HG02571 (cell line): ENCODE results near the gene RAI1.

ENCODE experiments used
- ATAC-seq: cut with Tn5 transposase; IDR thresholded peaks from one replicate; pipeline ENCODE4 v1.9.1; 2021; ENCODE audit warnings: mild to moderate bottlenecking, moderate library complexity; ENCODE audit not compliant: unreplicated experiment

The RAI1 gene

DNA sequence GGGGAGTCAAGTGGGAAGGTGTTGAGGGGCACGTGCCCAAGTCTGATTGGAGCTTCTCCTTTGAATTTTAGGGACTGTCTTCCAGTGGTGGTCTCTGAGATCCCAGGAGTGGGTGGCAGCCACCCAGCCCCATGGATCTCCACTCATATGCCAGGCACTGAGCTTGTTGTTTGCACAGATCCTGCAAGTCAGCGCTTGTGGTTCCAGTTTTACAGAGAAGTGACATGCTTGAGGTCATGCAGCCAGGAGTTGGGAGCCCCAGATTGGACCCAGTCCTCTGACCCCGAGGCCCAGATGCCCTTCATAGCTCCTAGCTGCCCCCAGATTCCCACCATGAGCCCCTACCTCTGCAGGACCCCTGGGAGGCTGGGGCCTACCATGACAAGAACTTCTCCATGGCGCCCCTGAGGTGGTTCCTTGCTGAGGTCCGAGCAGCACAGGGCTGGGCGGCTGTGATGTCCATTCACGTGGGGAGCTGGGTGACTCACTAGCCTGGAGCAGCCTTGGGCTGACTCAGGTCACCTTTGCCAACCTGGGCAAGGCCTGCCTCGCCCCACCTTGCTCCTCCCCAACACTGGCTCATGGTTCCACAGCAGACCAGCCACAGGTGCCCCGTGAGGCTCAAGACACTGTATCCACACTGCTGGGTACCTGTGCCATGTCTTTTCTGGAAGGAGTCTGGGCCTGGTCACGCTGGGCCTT, 47.4 kb downstream of the RAI1 start:
- ATAC-seq: no peak

- ATAC-seq: peak; percentile 63
Measured at GRCh38 chr17:17729620-17730249, 48.5 kb downstream of the RAI1 start.

- no peak for ATAC-seq
Measured at GRCh38 chr17:17730250-17730935, 49.1 kb downstream of the RAI1 start.

DNA sequence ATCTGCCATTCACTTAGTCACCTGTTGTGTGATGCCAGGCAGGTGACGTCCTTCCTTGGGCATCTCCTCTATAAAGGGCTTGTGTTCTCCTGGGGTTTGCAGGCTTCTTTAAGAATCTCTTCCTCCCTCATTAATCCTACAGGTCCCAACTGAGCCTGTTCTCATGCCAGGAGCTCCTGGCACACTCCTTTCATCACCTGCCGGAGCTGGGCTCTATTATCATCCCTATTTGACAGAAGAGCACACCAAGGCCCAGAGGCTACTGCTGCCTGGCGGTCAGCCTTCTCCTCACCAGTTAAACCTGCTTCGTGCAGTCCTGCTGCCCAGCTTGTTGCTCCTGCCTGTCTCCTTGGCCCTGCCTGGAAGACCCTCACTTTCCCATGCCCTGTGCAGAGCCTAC, 51.2 kb downstream of the RAI1 start:
- ATAC-seq: no peak

- ATAC-seq: no peak
Measured at GRCh38 chr17:17732892-17733670, 51.8 kb downstream of the RAI1 start.

DNA sequence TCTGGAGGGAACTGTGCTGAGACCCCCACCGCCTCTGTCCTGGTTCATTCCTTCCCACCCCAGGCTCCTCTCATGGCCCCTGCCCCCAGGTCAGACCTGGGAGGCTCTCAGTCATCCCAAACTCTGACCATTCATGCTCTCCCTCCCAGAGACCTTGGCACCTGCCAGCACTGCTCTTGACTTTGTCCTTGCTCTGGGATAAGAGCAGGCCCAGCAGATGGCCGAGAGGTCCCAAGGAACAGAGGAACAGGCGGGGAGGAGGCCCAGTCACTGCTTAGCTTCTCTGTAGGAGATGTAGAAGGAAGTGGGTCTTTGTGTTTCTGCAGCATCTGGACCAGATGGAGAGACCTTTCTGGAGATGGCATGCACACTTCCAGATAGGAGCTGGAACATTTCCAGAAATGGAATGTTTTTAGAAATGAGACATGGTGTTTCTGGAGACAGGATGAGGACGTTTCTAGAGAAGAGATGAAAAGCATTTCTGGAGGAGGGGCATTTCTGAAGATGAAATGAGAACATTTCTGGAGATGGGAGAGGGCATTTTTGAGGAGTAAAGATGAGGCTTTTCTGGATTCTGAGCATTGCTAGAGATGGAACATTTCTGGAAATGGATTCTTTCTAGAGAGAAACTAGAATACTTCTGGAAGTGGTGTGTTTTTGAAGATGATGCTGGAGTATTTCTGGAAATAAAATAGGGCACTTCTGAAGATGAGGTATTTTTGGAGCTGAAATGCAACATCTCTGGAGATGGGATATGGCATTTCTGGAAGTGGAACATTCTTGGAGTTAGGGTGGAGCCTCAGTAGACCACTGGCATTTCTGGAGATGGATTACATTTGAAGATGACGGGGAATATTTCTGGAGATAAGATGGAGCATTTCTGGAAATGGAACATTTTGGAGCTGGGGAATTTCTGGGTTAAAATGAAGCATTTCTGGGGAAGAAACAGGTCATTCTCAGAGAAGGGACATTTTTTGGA, 55.2 kb downstream of the RAI1 start:
- ATAC-seq: no peak

- ATAC-seq: no peak
Measured at GRCh38 chr17:17737961-17738894, 57.0 kb downstream of the RAI1 start.

- ATAC-seq: no peak
Measured at GRCh38 chr17:17738901-17739300, 57.6 kb downstream of the RAI1 start.

DNA sequence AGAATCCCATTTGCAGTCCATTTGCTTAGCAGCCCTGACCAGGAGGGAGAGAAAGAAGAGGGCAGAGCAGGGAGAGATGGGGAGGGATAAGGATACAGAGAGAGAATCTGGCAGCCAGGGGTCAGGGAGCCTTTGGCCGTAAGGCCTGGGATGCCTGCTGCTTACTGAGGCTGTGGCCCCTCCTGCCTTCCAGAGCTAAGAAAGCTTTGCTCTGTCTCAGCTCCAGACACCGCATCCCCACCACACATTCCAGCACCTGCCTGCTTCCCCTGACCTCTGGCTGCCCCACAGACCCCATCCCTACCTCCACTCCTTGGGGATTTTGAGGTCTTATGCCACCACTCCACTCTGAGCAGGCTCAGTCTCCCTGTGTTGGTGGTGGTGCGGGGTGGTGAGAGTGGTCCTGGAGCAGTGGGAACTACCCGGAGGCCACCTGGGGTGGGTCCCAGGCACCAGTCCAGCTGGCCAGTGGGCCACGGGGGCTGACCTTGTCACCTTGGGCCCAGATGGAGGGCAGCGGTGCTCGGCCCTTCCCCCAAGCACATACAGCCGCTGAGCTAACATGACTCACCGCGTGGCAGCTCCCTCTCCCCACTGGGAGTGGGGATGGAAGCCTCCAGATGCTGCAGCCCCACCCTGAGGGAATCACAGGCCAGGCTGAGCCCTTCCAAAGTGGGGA, 58.3 kb downstream of the RAI1 start:
- no peak for ATAC-seq

DNA sequence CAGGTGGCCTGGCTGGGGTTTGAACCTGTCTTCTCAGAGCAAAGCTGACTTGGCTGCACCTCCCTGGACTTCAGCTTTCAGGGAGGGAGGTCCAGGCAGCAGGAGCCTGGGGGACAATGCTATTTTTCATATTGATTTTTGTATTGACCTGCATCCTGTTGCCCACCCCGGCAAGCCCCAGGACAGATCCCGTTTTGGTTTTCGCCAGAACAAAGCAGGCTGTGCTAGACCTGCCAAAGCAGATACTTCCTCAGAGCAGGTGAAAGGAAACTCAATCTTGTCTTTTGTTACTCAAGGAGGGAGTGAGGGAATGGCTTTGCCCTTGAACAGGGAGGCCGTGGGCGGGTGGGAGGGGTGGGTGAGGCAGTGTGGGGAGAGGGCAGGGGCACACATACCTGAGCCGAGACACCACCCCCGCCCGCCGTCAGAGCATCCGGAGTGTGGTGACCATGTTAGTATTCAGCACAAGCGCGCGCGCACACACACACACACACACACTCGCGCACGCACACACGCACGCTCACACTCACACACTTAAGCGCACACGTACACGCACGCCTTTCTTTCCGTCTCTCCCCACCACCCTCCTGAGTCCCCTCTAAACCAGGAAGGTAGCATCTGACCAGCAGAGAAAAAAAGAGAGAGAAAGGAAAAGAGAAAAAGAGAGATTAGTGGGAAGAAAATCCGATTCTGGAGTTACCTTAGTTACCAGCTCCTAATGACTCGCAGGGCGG, 59.5 kb downstream of the RAI1 start:
- ATAC-seq: no peak

GRCh38 chr17:17741349-17742023, 60.2 kb downstream of the RAI1 start:
- no peak for ATAC-seq

GRCh38 chr17:17742133-17742621, 60.9 kb downstream of the RAI1 start:
- no peak for ATAC-seq

DNA sequence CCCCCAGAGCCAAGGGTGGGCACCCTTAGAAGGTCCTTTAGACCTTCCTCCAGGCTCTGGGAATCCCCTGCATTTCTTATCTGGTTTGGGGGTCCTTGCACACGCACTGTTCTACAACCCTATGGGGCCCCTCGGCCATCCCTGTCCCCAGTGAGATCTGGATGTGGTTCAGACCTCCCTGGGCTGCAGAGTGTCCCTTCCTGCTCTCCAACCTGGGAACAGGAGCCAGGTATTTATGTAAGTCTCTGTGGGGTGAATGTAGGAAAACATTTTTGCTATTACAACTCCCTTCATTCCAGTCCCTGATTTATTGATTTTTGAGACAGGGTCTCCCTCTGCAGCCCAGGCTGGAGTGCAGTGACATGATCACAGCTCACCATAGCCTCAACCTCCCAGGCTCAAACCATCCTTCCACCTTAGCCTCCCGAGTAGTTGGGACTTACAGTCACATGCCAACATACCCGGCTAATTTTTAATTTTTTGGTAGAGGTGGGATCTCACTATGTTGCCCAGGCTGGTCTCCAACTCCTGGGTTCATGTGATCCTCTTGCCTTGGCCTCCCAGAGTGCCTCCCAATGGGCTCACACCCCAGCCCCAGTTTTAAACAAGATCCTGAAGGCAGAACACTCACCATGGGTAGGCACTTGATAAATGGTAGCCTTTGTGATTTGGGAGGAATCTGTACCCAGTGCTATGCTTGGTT, 61.6 kb downstream of the RAI1 start:
- ATAC-seq: no peak

DNA sequence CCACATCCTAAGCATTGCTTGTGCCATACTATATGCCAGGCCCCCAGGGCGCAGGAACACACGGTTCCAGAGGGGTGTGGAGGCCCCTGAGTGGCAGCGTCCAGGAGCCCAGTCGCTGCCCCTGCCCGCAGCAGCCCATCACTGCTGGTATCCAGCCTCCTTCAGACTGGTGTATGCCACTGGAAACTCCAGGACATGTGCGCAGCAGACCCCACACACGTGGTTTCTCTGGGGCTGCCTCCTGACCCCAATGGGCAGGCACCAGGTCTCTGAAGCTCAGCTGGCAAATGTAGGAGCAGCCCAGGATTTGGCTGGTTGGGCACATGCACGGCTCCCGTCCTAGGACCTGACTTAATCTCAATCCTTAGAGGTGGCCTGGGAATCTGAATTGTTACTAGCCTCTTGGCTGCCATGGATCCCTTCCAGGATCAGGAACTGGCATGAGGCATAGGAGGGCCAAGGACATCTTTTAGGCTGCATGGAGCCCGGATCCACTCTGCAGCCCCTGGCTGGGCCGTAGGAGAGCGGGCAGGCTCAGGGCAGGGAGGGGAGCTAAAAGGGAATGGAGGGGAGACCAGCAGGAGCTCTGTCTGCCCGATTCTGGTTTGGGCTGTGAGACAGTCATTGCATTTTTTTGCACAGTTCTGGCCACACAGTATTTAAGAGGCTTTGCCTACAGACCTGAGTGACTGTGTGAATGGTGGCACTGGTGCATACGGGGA, 62.3 kb downstream of the RAI1 start:
- no peak for ATAC-seq

GRCh38 chr17:17744116-17744515, 62.9 kb downstream of the RAI1 start:
- ATAC-seq: no peak
